ENCODE measurements around the gene PDE6H. TPM values are rescaled to one million over a fixed set of nuclear protein-coding genes. Genes with fewer than 3 reads are reported as not detected.

The PDE6H gene
- total and polyA plus RNA-seq, 2 of the 8 experiments (the other 6 are each of a cell fraction or from before 2014, with no cell fraction given) = not detected

GRCh38 chr12:14964406-14964805 is 8.4 kb upstream of the PDE6H start (continued):
- TF ChIP-seq, protein P1, sequence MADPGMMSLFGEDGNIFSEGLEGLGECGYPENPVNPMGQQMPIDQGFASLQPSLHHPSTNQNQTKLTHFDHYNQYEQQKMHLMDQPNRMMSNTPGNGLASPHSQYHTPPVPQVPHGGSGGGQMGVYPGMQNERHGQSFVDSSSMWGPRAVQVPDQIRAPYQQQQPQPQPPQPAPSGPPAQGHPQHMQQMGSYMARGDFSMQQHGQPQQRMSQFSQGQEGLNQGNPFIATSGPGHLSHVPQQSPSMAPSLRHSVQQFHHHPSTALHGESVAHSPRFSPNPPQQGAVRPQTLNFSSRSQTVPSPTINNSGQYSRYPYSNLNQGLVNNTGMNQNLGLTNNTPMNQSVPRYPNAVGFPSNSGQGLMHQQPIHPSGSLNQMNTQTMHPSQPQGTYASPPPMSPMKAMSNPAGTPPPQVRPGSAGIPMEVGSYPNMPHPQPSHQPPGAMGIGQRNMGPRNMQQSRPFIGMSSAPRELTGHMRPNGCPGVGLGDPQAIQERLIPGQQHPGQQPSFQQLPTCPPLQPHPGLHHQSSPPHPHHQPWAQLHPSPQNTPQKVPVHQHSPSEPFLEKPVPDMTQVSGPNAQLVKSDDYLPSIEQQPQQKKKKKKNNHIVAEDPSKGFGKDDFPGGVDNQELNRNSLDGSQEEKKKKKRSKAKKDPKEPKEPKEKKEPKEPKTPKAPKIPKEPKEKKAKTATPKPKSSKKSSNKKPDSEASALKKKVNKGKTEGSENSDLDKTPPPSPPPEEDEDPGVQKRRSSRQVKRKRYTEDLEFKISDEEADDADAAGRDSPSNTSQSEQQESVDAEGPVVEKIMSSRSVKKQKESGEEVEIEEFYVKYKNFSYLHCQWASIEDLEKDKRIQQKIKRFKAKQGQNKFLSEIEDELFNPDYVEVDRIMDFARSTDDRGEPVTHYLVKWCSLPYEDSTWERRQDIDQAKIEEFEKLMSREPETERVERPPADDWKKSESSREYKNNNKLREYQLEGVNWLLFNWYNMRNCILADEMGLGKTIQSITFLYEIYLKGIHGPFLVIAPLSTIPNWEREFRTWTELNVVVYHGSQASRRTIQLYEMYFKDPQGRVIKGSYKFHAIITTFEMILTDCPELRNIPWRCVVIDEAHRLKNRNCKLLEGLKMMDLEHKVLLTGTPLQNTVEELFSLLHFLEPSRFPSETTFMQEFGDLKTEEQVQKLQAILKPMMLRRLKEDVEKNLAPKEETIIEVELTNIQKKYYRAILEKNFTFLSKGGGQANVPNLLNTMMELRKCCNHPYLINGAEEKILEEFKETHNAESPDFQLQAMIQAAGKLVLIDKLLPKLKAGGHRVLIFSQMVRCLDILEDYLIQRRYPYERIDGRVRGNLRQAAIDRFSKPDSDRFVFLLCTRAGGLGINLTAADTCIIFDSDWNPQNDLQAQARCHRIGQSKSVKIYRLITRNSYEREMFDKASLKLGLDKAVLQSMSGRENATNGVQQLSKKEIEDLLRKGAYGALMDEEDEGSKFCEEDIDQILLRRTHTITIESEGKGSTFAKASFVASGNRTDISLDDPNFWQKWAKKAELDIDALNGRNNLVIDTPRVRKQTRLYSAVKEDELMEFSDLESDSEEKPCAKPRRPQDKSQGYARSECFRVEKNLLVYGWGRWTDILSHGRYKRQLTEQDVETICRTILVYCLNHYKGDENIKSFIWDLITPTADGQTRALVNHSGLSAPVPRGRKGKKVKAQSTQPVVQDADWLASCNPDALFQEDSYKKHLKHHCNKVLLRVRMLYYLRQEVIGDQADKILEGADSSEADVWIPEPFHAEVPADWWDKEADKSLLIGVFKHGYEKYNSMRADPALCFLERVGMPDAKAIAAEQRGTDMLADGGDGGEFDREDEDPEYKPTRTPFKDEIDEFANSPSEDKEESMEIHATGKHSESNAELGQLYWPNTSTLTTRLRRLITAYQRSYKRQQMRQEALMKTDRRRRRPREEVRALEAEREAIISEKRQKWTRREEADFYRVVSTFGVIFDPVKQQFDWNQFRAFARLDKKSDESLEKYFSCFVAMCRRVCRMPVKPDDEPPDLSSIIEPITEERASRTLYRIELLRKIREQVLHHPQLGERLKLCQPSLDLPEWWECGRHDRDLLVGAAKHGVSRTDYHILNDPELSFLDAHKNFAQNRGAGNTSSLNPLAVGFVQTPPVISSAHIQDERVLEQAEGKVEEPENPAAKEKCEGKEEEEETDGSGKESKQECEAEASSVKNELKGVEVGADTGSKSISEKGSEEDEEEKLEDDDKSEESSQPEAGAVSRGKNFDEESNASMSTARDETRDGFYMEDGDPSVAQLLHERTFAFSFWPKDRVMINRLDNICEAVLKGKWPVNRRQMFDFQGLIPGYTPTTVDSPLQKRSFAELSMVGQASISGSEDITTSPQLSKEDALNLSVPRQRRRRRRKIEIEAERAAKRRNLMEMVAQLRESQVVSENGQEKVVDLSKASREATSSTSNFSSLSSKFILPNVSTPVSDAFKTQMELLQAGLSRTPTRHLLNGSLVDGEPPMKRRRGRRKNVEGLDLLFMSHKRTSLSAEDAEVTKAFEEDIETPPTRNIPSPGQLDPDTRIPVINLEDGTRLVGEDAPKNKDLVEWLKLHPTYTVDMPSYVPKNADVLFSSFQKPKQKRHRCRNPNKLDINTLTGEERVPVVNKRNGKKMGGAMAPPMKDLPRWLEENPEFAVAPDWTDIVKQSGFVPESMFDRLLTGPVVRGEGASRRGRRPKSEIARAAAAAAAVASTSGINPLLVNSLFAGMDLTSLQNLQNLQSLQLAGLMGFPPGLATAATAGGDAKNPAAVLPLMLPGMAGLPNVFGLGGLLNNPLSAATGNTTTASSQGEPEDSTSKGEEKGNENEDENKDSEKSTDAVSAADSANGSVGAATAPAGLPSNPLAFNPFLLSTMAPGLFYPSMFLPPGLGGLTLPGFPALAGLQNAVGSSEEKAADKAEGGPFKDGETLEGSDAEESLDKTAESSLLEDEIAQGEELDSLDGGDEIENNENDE (IDR thresholded peaks at IDR 0.05; ENCODE audit: insufficient replicate concordance, low read length) = no peak

Data from H1 (cell line).